ENCODE data around the gene ZNF512B.

The ZNF512B gene

DNA sequence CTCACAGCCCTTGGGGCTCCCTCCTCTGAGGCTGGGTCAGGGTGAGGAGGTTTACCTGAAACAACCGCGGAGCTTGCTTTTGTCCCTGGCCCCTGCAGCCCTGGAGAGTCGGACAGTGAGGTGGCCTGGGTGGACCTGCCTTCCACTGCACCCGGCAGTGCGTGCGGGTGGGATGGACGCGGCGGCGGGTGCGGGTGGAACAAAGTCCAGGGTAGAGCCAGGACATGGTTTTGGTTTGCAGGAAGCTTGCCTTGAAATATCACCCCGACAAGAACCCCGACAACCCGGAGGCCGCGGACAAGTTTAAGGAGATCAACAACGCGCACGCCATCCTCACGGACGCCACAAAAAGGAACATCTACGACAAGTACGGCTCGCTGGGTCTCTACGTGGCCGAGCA, 40.7 kb downstream of the ZNF512B start:
- DNase-seq: no peak
- Histone ChIP-seq H3K27ac (no peak overlapping the region), H3K36me3 (replicated peaks) (peaks cover 64% of the 10 kb centered on the region), H3K4me3 (ENCODE audit: low read depth, low read length) (no peak overlapping the region), H3K27me3 (replicated peaks) (no peaks in the 10 kb centered on the region)
- TF ChIP-seq, protein P1, sequence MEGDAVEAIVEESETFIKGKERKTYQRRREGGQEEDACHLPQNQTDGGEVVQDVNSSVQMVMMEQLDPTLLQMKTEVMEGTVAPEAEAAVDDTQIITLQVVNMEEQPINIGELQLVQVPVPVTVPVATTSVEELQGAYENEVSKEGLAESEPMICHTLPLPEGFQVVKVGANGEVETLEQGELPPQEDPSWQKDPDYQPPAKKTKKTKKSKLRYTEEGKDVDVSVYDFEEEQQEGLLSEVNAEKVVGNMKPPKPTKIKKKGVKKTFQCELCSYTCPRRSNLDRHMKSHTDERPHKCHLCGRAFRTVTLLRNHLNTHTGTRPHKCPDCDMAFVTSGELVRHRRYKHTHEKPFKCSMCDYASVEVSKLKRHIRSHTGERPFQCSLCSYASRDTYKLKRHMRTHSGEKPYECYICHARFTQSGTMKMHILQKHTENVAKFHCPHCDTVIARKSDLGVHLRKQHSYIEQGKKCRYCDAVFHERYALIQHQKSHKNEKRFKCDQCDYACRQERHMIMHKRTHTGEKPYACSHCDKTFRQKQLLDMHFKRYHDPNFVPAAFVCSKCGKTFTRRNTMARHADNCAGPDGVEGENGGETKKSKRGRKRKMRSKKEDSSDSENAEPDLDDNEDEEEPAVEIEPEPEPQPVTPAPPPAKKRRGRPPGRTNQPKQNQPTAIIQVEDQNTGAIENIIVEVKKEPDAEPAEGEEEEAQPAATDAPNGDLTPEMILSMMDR (IDR thresholded peaks at IDR 0.05; ENCODE audit: low read depth, low read length, missing control alignments): no peak
- in situ Hi-C loops (cut with HindIII; ENCODE audit: low pct_ligation_motif_present, low sequenced_read_pairs): no loop called here

DNA sequence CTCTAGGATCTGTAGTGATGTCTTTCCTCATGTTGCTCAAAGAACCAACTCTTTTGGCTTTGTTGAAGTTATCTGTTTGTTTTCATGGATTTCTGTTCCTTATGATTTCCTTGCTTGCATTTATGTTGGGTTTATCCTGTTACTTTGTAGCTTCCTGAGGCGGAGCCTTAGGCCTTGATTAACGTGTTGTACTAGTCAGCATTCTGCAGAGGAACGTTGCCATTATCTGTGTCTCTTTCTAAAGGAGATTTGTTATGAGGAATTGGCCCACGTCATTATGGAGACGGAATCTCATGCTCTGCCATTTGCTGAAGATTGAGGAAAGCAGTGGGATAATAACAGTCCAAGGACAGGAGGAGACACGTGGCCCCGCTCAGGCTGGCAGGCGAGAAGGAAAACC, 43.4 kb downstream of the ZNF512B start:
- TF ChIP-seq, protein P1 (IDR thresholded peaks at IDR 0.05; ENCODE audit: low read depth, low read length, missing control alignments): no peak
- Histone ChIP-seq H3K4me3 (ENCODE audit: low read depth, low read length) (no peak overlapping the region), H3K27ac (no peak overlapping the region), H3K27me3 (replicated peaks) (no peaks in the 10 kb centered on the region), H3K36me3 (replicated peaks) (peaks cover 39% of the 10 kb centered on the region)
- no peak for DNase-seq
- in situ Hi-C loops (cut with HindIII; ENCODE audit: low pct_ligation_motif_present, low sequenced_read_pairs): no loop called here

DNA sequence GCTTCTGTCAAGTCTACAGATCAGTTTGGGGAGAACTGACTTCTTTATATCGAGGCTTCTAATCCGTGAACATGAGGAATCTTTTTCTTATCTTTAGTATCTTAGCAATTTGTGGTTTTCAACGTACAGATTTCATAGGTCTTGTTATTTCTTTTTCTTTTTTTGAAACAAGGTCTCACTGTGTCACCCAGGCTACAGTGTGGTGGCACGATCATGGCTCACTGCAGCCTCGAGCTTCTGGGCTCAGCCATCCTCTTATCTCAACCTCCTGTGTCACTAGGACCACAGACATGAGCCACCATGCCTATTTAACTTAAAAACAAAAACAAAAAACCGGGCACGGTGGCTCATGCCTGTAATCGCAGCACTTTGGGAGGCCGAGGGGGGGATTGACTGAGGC, 45.5 kb downstream of the ZNF512B start:
- no peak overlapping the region for H3K27ac ChIP-seq
- in situ Hi-C loops (cut with HindIII; ENCODE audit: low pct_ligation_motif_present, low sequenced_read_pairs): no loop called here
- DNase-seq: no peak
- peaks cover 24% of the 10 kb centered on the region for H3K36me3 ChIP-seq (replicated peaks)
- H3K4me3 ChIP-seq (ENCODE audit: low read depth, low read length): no peak overlapping the region
- TF ChIP-seq, protein P1 (IDR thresholded peaks at IDR 0.05; ENCODE audit: low read depth, low read length, missing control alignments): no peak
- no peaks in the 10 kb centered on the region for H3K27me3 ChIP-seq (replicated peaks)

DNA sequence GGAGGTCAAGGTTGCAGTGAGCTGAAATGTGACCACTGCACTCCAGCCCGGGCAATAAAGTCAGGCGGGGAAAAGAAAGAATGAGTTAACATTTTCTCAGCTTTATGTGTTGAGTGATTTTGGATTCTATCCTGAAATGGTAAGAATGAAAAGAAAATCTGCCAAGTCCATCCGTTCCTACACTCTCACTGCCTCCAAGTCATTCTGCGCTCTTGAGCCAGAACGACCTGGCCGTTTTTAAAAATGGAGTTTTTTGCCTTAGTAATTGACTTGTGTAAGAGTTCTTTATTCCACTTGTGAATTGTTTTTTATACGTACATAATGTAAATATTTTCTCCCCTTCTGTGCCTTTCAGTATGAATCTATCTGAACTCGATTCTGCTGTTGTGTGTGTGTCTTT, 46.1 kb downstream of the ZNF512B start:
- no peaks in the 10 kb centered on the region for H3K27me3 ChIP-seq (replicated peaks)
- no peak for DNase-seq
- no peak overlapping the region for H3K4me3 ChIP-seq (ENCODE audit: low read depth, low read length)
- in situ Hi-C loops (cut with HindIII; ENCODE audit: low pct_ligation_motif_present, low sequenced_read_pairs): no loop called here
- H3K27ac ChIP-seq: no peak overlapping the region
- H3K36me3 ChIP-seq (replicated peaks): peaks cover 18% of the 10 kb centered on the region
- TF ChIP-seq, protein P1 (IDR thresholded peaks at IDR 0.05; ENCODE audit: low read depth, low read length, missing control alignments): no peak

DNA sequence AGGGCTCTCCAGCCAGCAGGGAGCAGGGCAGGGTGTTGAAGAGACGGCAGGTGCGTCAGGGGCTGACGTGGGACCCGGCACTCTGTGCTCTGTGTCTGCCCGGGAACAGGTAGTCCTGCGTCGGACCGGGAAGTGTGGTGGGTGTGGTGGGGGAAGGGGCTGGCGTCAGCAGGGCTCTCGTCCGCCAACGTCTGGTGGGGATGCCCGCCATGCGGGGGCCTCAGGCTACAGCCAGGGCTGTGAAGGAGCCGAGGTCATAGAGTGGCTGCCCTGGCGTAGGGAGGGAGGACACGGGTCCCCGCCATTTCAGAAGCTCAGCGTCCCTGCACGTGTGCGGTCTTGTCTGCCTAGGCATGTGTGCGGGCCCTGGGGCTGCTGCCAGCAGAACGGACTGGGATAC, 49.5 kb downstream of the ZNF512B start:
- in situ Hi-C loops (cut with HindIII; ENCODE audit: low pct_ligation_motif_present, low sequenced_read_pairs): no loop called here

DNA sequence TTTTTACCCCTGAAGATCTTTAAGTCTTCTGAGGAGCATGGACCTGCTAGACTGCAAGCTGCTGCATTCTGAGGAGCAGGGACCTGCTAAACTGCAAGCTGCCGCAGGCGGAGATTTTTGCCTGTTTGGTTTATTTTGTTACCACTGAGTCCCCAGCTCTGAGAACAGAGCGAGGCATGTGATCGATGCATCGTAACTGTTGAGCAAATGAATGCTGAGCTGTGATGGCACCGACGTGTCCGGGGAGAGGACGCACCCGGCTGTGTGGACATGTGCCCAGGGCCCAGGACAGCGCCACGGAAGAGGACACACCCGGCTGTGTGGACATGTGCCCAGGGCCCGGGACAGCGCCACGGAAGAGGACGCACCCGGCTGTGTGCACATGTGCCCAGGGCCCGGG, 50.6 kb downstream of the ZNF512B start:
- in situ Hi-C loops (cut with HindIII; ENCODE audit: low pct_ligation_motif_present, low sequenced_read_pairs): no loop called here
- TF ChIP-seq, protein P1 (IDR thresholded peaks at IDR 0.05; ENCODE audit: low read depth, low read length, missing control alignments): no peak

More for the DNA sequence above, 49.5 kb downstream of the ZNF512B start:
- peaks cover 11% of the 10 kb centered on the region for H3K36me3 ChIP-seq (replicated peaks)
- H3K27me3 ChIP-seq (replicated peaks): no peaks in the 10 kb centered on the region
- H3K4me3 ChIP-seq (ENCODE audit: low read depth, low read length): no peak overlapping the region
- TF ChIP-seq, protein P1 (IDR thresholded peaks at IDR 0.05; ENCODE audit: low read depth, low read length, missing control alignments): no peak
- DNase-seq: no peak
- H3K27ac ChIP-seq: no peak overlapping the region

More for the DNA sequence above, 50.6 kb downstream of the ZNF512B start:
- DNase-seq: no peak
- Histone ChIP-seq H3K27ac (no peak overlapping the region), H3K4me3 (ENCODE audit: low read depth, low read length) (no peak overlapping the region), H3K27me3 (replicated peaks) (no peaks in the 10 kb centered on the region), H3K36me3 (replicated peaks) (peaks cover 11% of the 10 kb centered on the region)
